HepG2 (cell line): ENCODE measurements around the gene MED4. TPM values are rescaled to one million over a fixed set of nuclear protein-coding genes. Genes with fewer than 3 reads are reported as not detected.
"Not testable (repeated sequence)": the region's sequence is repeated elsewhere in the genome, so short reads cannot be mapped to it uniquely, and the experiment has no call there.

Source experiments
- ATAC-seq: fragments of 200-7000 bp; cut with Tn5 transposase; 3 replicates; pipeline ENCODE4 v1.9.1; 2020; ENCODE audit warnings: mild to moderate bottlenecking, moderate library complexity
- BruUV-seq: library from RNA; stranded (reverse); fragments of 400-500 nt; replicated peaks from 2 replicates; lab custom pipeline; 2021; lab: Mats Ljungman, UMichigan
- CTCF ChIA-PET: fragments of 300-600 bp; formaldehyde crosslinking; extraction: SDS; loops from one replicate; lab custom pipeline; 2021; ENCODE audit warnings: low total read pairs, inconsistent platforms, low intra/inter-chr PET ratio; lab: Yijun Ruan, JAX
- POLR2A ChIA-PET: fragments of 350-600 bp; sonication (Branson Sonifier 250); formaldehyde crosslinking; loops from one replicate; lab custom pipeline; 2020; ENCODE audit warnings: antibody characterized with exemption, inconsistent platforms; lab: Yijun Ruan, JAX
- DNase-seq: peaks from one replicate; pipeline ENCODE4 v3.0.0-alpha.2; 2015; ENCODE audit warnings: low spot score
- FAIRE-seq: peaks from 3 replicates; lab custom pipeline; 2011; peaks lifted over from hg19 to GRCh38; lab: Jason Lieb, UNC
- H2AFZ ChIP-seq: one replicate; pipeline ENCODE4 v1.6.1; 2011; ENCODE audit warnings: low read length, inconsistent platforms
- H3K27ac ChIP-seq: fragments of 300-600 bp; 3 replicates; pipeline ENCODE4 v1.8.0; 2011; ENCODE audit warnings: mixed run types, mild to moderate bottlenecking, mixed read lengths, low read length, inconsistent platforms; ENCODE audit not compliant: insufficient read depth; ENCODE audit errors: extremely low read length
- H3K27me3 ChIP-seq, 2 experiments: fragments of 200-600 bp in 1 of 2; 2 replicates in 1 of 2; 3 replicates in 1 of 2; pipeline versions ENCODE4 v1.6.0 to v1.8.0; 2011; ENCODE audit warnings: low read length in 2 of 2, mild to moderate bottlenecking in 2 of 2, moderate library complexity in 2 of 2, inconsistent platforms in 1 of 2; ENCODE audit not compliant: insufficient read depth in 2 of 2, control insufficient read depth in 1 of 2
- H3K36me3 ChIP-seq, 2 experiments: fragments of 200-600 bp in 1 of 2; replicated peaks in 1 of 2; 2 replicates in 1 of 2; 3 replicates in 1 of 2; pipeline versions ENCODE4 v1.5.1 to v1.8.0; 2011; ENCODE audit warnings: low read length in 2 of 2, inconsistent platforms in 1 of 2; ENCODE audit not compliant: insufficient read depth in 2 of 2, control insufficient read depth in 1 of 2
- H3K4me1 ChIP-seq: 2 replicates; pipeline ENCODE4 v1.5.1; 2012; ENCODE audit warnings: low read length, inconsistent platforms; ENCODE audit not compliant: insufficient read depth
- H3K4me2 ChIP-seq: 2 replicates; pipeline ENCODE4 v1.6.0; 2011; ENCODE audit warnings: low read depth, low read length, inconsistent platforms
- H3K4me3 ChIP-seq, 3 experiments: fragments of 200-600 bp in 1 of 3; sonication (generic), shearing (Covaris generic) in 1 of 3; replicated peaks in 1 of 3; 2 replicates each; pipeline ENCODE4 v1.5.1; 2011 to 2016; ENCODE audit warnings: low read length in 3 of 3, inconsistent platforms in 2 of 3, low read depth in 2 of 3, mild to moderate bottlenecking in 2 of 3, control low read depth in 1 of 3, mixed read lengths in 1 of 3; ENCODE audit not compliant: insufficient read depth in 1 of 3
- H3K79me2 ChIP-seq: one replicate; pipeline ENCODE4 v1.6.1; 2011; ENCODE audit warnings: low read length, inconsistent platforms; ENCODE audit not compliant: insufficient read depth
- H3K9ac ChIP-seq: 2 replicates; pipeline ENCODE4 v1.6.0; 2011; ENCODE audit warnings: mild to moderate bottlenecking, low read depth, low read length, inconsistent platforms; ENCODE audit not compliant: insufficient read depth
- H3K9me3 ChIP-seq: 2 replicates; pipeline ENCODE4 v1.5.1; 2012; ENCODE audit warnings: mild to moderate bottlenecking, low read length
- H4K20me1 ChIP-seq: 2 replicates; pipeline ENCODE4 v1.6.0; 2011; ENCODE audit warnings: inconsistent platforms, mild to moderate bottlenecking, low read length, moderate library complexity; ENCODE audit not compliant: insufficient read depth
- DR1 ChIP-seq: sonication (generic); formaldehyde crosslinking; IDR thresholded peaks from 2 replicates; pipeline ENCODE4 v1.8.0; 2021; ENCODE audit warnings: mild to moderate bottlenecking, missing genetic modification reagents, inconsistent platforms
- JDP2 ChIP-seq: sonication (generic); formaldehyde crosslinking; IDR thresholded peaks from 2 replicates; pipeline ENCODE4 v1.8.1; 2022; ENCODE audit warnings: missing genetic modification reagents, borderline replicate concordance
- PPARG ChIP-seq: conservative IDR thresholded peaks from 2 replicates; pipeline ENCODE4 v1.6.1; 2016; ENCODE audit warnings: missing biosample characterization, missing genetic modification reagents
- RARA ChIP-seq: IDR thresholded peaks from 2 replicates; pipeline ENCODE4 v1.6.1; 2016; ENCODE audit warnings: missing genetic modification reagents, missing compliant biosample characterization
- SP4 ChIP-seq: sonication (generic); formaldehyde crosslinking; IDR thresholded peaks from 2 replicates; pipeline ENCODE4 v1.8.1; 2023; ENCODE audit warnings: mild to moderate bottlenecking, missing genetic modification reagents
- ZFP62 ChIP-seq: sonication (generic); formaldehyde crosslinking; IDR thresholded peaks from 2 replicates; pipeline ENCODE4 v1.4.0; 2020; ENCODE audit warnings: missing genetic modification reagents
- ZMAT5 ChIP-seq: sonication (generic); formaldehyde crosslinking; IDR thresholded peaks from 2 replicates; pipeline ENCODE4 v1.5.0; 2020; ENCODE audit warnings: mild to moderate bottlenecking, low read depth, missing genetic modification reagents, borderline replicate concordance
- ZNF34 ChIP-seq: sonication (generic); formaldehyde crosslinking; IDR thresholded peaks from 2 replicates; pipeline ENCODE4 v1.4.0; 2020; ENCODE audit warnings: mild to moderate bottlenecking, missing genetic modification reagents, borderline replicate concordance
- ZNF441 ChIP-seq: sonication (generic); formaldehyde crosslinking; IDR thresholded peaks from 2 replicates; pipeline ENCODE4 v1.7.0; 2021; ENCODE audit warnings: missing genetic modification reagents, borderline replicate concordance
- ZNF543 ChIP-seq: sonication (generic); formaldehyde crosslinking; IDR thresholded peaks from 2 replicates; pipeline ENCODE4 v1.4.0; 2020; ENCODE audit warnings: mild to moderate bottlenecking, missing genetic modification reagents
- ZNF576 ChIP-seq: sonication (generic); formaldehyde crosslinking; IDR thresholded peaks from 2 replicates; pipeline ENCODE4 v1.4.0; 2020; ENCODE audit warnings: mild to moderate bottlenecking, missing genetic modification reagents
- WGBS: methylation state at CpG from one replicate; pipeline ENCODE4 v1.1.6; 2017; ENCODE audit warnings: low lambda C conversion rate; 5-methylcytosine and 5-hydroxymethylcytosine counted together
- in situ Hi-C: cut with HindIII; loops from 2 replicates; pipeline ENCODE4 v1.10.0; 2017; ENCODE audit warnings: low pct_unique_long_range_greater_than_20kb; ENCODE audit not compliant: extremely low pct_ligation_motif_present
- intact Hi-C: fragments of 100-400 bp; cut with micrococcal nuclease; formaldehyde crosslinking; loops from one replicate; pipeline ENCODE4 v1.10.0; 2022; ENCODE audit not compliant: unreplicated experiment
- polyA plus RNA-seq, 8 experiments: library from polyadenylated mRNA; depleted of rRNA in 3 of 8; stranded (reverse) in 7 of 8; unstranded in 1 of 8; fragments of >200 nt; fragmentation: Illumina TruSeq in 4 of 8; extraction: Trizol in 4 of 8; gene quantifications; 2 replicates each; pipeline versions ENCODE4 v1.2.1 to v1.2.3, GENCODE V29; 2011 to 2016; ENCODE audit warnings: low read depth in 4 of 8, missing spikeins in 1 of 8, mixed read lengths in 1 of 8; ENCODE audit not compliant: insufficient read depth in 1 of 8
- total RNA-seq, 5 experiments: library from RNA; depleted of rRNA; stranded (reverse); fragments of >200 nt; fragmentation: Illumina TruSeq; extraction: Trizol; gene quantifications; 2 replicates each; pipeline ENCODE4 v1.2.3, GENCODE V29; 2016; ENCODE audit warnings: low read depth in 1 of 5
- TF ChIP-seq, protein P1 (sequence below), 2 experiments: sonication (generic) in 1 of 2; formaldehyde crosslinking in 1 of 2; IDR thresholded peaks; 2 replicates each; pipeline versions ENCODE4 v1.6.1 to v1.9.0; 2014 to 2022; ENCODE audit warnings: antibody characterized with exemption in 1 of 2, borderline replicate concordance in 1 of 2, inconsistent platforms in 1 of 2, low read depth in 1 of 2, missing genetic modification reagents in 1 of 2

MED4 gene
- total and polyA plus RNA-seq, 2 of the 13 experiments (the other 11 are each of a cell fraction or from before 2014, with no cell fraction given): 49.4 to 57.8 TPM

DNA sequence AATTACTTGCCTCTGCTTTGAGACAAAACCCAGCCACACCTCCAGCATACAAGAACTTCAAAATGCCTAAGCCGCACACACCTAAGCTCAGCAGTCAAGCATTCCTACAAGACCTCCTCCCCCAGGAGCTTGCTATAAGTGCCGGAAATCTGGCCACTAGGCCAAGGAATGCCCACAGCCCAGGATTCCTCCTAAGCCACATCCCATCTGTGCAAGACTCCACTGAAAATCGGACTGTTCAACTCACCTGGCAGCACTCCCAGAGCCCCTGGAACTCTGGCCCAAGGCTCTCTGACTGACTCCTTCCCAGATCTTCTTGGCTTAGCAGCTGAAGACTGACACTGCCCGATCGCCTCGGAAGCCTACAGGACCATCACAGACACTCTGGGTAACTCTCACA lies 36.4 kb downstream of the MED4 start:
- FAIRE-seq, H3K9ac ChIP-seq, H4K20me1 ChIP-seq, H3K36me3 ChIP-seq, H3K79me2 ChIP-seq, intact Hi-C loops, ATAC-seq, in situ Hi-C loops, H2AFZ ChIP-seq, H3K4me2 ChIP-seq, DNase-seq, CTCF ChIA-PET, H3K4me3 ChIP-seq, H3K4me1 ChIP-seq, BruUV-seq, H3K9me3 ChIP-seq, H3K27ac ChIP-seq, H3K27me3 ChIP-seq, POLR2A ChIA-PET: not testable (repeated sequence)
- WGBS: 88% methylated on average over 6 of the region's 6 CpGs

DNA sequence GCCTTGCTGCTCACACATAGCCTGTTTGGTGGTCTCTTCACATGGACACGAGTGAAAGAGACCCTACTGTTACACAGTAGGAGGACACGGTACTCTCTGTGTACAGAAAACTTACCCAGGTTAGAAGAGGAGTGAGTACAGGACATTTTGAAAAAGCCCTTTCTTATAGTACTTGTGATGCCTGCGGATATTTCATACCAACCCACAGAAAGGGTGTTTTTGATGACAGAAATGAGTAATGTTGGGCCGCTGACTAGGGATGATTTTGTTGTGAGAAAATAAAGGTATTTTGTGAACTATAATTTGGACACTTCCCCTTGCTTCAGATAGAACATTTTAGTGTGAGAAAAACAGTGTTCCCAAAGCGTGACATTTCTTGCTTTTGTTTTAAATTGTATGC lies 39.2 kb downstream of the MED4 start:
- H3K9me3 ChIP-seq: no peaks in the 10 kb centered on the region
- WGBS: 94% methylated on average over 5 of the region's 5 CpGs
- peaks cover 2 to 18% of the 10 kb centered on the region in 2 experiments; a peak in 3 of 5 replicates for H3K36me3 ChIP-seq
- H3K4me2 ChIP-seq: no peak overlapping the region
- H3K79me2 ChIP-seq: no peaks in the 10 kb centered on the region
- intact Hi-C loops: no loop called here
- no peak overlapping the region for H3K4me3 ChIP-seq
- no peaks in the 10 kb centered on the region for H3K27me3 ChIP-seq
- H3K9ac ChIP-seq: no peak overlapping the region
- in situ Hi-C loops: no loop called here
- no peak overlapping the region for H2AFZ ChIP-seq
- DNase-seq (no peak), FAIRE-seq (no peak), ATAC-seq (no peak)
- H3K27ac ChIP-seq: no peak overlapping the region
- POLR2A ChIA-PET: no interaction called here
- BruUV-seq: TSS peak; percentile 29
- TF ChIP-seq JDP2 (CRISPR knock-in tag): no peak
- TF ChIP-seq DR1: no peak
- TF ChIP-seq ZNF543 (CRISPR knock-in tag): no peak
- no peak for TF ChIP-seq ZNF34 (CRISPR knock-in tag)
- no peak for TF ChIP-seq RARA (CRISPR knock-in tag)
- no peak for TF ChIP-seq ZMAT5 (CRISPR knock-in tag)
- TF ChIP-seq SP4 (CRISPR knock-in tag): no peak
- TF ChIP-seq ZFP62 (CRISPR knock-in tag): no peak
- TF ChIP-seq, protein P1, sequence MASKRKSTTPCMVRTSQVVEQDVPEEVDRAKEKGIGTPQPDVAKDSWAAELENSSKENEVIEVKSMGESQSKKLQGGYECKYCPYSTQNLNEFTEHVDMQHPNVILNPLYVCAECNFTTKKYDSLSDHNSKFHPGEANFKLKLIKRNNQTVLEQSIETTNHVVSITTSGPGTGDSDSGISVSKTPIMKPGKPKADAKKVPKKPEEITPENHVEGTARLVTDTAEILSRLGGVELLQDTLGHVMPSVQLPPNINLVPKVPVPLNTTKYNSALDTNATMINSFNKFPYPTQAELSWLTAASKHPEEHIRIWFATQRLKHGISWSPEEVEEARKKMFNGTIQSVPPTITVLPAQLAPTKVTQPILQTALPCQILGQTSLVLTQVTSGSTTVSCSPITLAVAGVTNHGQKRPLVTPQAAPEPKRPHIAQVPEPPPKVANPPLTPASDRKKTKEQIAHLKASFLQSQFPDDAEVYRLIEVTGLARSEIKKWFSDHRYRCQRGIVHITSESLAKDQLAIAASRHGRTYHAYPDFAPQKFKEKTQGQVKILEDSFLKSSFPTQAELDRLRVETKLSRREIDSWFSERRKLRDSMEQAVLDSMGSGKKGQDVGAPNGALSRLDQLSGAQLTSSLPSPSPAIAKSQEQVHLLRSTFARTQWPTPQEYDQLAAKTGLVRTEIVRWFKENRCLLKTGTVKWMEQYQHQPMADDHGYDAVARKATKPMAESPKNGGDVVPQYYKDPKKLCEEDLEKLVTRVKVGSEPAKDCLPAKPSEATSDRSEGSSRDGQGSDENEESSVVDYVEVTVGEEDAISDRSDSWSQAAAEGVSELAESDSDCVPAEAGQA (IDR thresholded peaks at IDR 0.05; ENCODE audit: low read depth): no peak
- TF ChIP-seq, protein P1 (CRISPR knock-in tag; IDR thresholded peaks at IDR 0.05; ENCODE audit: borderline replicate concordance): no peak
- no peak for TF ChIP-seq PPARG (CRISPR knock-in tag)
- TF ChIP-seq ZNF576 (CRISPR knock-in tag): no peak
- no peak for TF ChIP-seq ZNF441 (CRISPR knock-in tag)
- H4K20me1 ChIP-seq: no peaks in the 10 kb centered on the region
- CTCF ChIA-PET: no interaction called here
- no peaks in the 10 kb centered on the region for H3K4me1 ChIP-seq
